ENCODE data around the gene TMTC1.
"Not testable (repeated sequence)": the region's sequence is repeated elsewhere in the genome, so short reads cannot be mapped to it uniquely, and the experiment has no call there.

Gene TMTC1

DNA sequence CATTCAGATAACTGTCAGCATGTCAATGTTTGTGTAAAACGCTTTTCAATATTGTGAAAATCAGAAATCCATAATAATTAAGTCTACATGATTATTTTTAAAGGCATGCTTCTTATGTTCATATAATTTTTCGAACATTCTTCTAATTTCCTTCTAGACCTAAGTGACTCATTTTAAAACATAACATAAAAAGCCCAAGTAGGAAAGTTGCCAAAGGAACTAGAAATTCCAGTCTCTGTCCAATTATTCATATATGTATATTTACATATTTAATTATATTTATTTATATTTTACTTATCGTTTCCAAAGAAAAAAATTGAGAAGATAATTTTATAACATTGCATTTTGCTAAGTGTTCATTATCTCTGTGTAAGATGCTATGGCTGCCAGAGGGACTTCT is 110.4 kb downstream of the TMTC1 start:
- no peak for DNase-seq (ENCODE audit: low read depth in 1 of 2, low spot score in 1 of 2)

DNA sequence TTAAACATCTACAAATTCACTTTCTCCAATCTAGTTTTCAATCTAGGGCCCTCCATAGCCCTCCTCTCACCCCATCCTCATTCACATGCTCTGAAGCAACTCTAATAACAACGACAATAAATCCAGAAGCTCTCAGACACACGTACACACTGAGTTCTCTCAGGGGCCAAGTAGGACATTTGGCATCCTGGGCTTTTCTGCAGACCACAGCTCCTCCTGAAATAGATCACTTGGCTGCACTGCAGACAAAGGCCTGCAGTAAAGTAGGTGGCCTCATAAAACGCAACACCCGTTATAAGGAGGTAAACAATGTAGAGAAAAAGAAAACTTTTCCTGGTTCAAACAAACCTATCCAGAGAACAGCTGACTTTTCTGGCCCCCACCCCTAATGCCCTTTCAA is 111.2 kb downstream of the TMTC1 start:
- DNase-seq (ENCODE audit: low read depth in 1 of 2, low spot score in 1 of 2): no peak

DNA sequence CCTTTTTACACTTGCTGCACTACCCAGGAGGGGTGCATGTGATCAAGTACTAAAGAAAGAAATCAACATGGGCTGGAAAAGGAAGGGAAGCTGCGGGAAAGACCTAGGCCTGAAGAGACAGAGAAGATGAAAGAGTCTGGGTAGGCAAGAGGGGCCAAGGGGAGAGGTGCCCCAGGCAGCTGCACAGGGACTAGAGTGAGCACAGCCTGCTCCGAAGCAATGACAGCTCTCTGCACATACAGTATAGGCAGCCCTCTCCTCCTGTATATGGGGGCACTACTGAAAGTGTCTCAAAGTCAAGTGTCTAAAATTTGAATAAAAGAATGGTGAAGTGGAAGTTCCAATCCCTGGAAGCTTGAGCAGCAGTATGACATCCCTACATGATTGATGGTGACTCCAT is 112.0 kb downstream of the TMTC1 start:
- DNase-seq (ENCODE audit: low read depth in 1 of 2, low spot score in 1 of 2): no peak

GRCh38 chr12:29667011-29667410 is 116.7 kb downstream of the TMTC1 start:
- no peak for DNase-seq (ENCODE audit: low read depth in 1 of 2, low spot score in 1 of 2)

- no peak for DNase-seq (ENCODE audit: low read depth in 1 of 2, low spot score in 1 of 2)
Observed at GRCh38 chr12:29665107-29665506, 118.6 kb downstream of the TMTC1 start.

DNA sequence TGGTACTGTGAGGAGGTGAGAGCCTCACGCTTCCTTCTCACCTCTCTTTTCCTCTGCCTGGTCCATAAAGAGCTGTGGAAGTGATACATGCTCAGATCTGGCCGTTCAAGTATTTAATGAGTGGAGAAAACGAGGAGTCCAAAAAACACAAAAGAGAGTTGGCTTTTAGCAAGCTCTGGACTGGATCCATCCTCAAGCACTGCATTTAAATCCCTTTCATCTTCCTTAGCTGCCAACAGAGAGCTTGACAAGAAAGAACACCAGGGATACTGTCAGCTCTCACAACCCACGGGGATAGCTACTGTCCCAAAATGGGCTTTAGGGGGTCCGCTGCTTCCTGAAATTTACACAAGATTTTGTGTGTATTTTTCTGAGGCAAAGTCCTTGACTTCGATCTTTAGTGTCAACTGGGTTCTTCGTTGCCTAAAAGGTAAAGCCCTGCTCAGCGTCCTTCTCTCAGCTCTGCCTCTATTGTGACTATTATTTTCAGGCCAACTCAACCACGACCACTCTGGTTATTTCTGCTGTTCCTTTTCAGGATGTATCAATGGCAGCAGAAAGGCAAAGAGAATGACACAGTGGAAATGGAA is 120.9 kb downstream of the TMTC1 start:
- DNase-seq (ENCODE audit: low read depth in 1 of 2, low spot score in 1 of 2): no peak

- DNase-seq (ENCODE audit: low read depth in 1 of 2, low spot score in 1 of 2): no peak
Observed at GRCh38 chr12:29660847-29661246, 122.9 kb downstream of the TMTC1 start.

GRCh38 chr12:29656762-29657538 is 126.8 kb downstream of the TMTC1 start:
- DNase-seq (ENCODE audit: low read depth in 1 of 2, low spot score in 1 of 2): no peak

DNA sequence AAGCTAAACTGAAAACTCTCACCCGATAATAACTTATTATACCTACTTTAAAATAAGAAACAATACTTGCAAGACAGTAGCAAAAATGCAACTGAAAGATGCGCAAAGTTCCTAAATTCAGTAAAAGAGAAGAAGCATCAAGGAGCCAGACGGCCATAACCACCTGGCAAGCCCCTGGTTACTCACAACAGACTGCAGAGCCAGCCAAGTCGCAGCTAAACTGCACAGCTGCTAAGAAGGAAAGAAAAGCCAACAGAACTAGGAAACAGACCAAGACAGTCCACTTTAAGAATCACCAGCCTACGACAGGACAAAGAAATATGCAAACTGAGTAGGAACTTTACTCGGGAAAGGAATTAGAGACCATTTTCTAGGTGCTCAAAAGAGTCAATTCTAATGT is 127.9 kb downstream of the TMTC1 start:
- no peak for DNase-seq (ENCODE audit: low read depth in 1 of 2, low spot score in 1 of 2)

DNA sequence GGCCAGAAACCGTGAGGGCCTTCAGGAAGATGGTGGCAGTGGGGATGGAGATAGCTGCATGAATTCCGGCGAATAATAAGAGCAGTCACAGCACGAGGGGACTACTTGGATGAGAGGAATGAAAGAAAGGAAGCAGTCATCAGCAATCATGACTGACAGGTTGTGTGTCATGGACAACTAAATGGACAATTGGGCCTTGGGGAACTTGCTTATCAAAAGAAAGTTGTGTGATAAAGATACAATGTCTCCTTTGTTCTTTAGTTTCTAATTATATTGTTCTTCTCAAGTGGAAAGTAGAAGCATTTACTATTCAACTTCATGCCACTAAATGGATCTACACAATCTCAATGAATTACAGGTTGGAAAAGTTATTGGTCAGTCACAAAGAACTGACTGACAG is 130.5 kb downstream of the TMTC1 start:
- DNase-seq (ENCODE audit: low read depth in 1 of 2, low spot score in 1 of 2): no peak

DNA sequence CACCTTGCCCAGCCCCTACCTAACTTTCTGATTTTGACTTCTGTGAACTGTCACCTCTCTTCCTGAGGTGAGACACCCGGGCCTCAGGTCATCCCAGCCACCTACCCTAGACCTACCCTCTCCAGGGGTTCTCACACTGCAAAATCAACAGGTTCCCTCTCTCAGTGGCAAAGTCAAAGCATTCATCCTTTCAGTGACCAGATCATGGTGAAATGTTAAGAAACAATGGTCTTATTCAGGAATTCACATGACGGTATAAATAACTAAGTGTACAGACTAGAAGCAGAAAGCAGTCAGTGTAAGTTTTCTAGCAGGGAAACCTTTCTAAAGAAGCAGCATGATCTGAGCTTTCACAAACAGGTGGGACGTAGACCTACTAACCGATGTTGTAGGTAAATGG is 133.4 kb downstream of the TMTC1 start:
- no peak for DNase-seq (ENCODE audit: low read depth in 1 of 2, low spot score in 1 of 2)

- no peak for DNase-seq (ENCODE audit: low read depth in 1 of 2, low spot score in 1 of 2)
Observed at GRCh38 chr12:29649722-29650121, 134.0 kb downstream of the TMTC1 start.

GRCh38 chr12:29644536-29645162 is 139.1 kb downstream of the TMTC1 start:
- DNase-seq (ENCODE audit: low read depth in 1 of 2, low spot score in 1 of 2): no peak

DNA sequence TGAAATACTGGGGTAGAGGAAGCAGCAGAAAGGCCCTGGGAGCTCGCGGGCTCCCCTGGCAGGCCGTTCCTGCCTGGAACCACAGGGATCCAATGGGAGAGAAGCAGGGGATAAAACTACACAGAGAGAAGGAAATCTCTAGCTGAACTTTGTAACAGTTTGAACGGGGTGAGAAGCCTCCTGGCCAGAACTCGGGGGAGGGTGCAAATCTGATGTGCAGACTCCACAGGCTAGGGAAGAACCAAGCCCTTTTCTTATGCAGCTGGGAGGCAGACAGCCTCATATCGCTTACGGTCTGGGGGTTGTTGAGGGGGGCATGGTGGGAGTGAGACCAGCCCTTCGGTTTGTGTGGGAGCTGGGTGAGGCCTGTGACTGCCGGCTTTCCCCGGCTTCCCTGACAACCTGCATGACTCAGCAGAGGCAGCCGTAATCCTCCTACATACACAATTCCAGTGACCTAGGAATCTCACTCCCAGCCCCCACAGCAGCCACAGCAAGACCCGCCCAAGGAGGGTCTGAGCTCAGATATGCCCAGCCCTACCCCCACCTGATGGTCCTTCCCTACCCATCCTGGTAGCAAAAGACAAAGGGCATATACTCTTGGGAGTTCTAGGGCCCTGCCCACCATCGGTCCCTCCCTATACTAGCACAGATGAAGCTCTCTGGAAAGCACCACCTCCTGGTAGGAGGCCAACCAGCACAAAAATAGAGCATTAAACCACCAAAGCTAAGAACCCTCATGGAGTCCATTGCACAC is 143.0 kb downstream of the TMTC1 start:
- DNase-seq (ENCODE audit: low read depth in 1 of 2, low spot score in 1 of 2): no peak

GRCh38 chr12:29639893-29640495 is 143.7 kb downstream of the TMTC1 start:
- DNase-seq (ENCODE audit: low read depth in 1 of 2, low spot score in 1 of 2): no peak

DNA sequence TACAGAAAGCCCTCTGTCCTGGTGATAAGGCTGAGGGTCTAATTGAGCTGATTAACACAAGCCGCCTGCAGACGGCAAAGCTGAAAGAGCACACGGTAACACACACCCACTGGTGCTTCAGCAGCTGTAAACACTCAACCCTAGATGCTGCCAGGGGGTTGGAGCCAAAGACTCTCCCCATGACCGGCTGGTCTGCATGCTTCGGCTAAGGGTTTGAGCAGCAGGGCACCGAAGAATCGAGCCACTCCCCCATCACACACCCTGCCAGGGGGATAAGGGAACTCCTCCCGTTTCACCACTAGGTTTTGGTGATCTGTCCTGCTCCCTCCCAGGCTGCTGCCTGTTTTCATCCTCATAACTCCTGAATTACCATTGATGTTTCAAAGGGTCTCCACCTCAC is 145.2 kb downstream of the TMTC1 start:
- no peak for DNase-seq (ENCODE audit: low read depth in 1 of 2, low spot score in 1 of 2)

- no peak for DNase-seq (ENCODE audit: low read depth in 1 of 2, low spot score in 1 of 2)
Observed at GRCh38 chr12:29634057-29634456, 149.7 kb downstream of the TMTC1 start.

DNA sequence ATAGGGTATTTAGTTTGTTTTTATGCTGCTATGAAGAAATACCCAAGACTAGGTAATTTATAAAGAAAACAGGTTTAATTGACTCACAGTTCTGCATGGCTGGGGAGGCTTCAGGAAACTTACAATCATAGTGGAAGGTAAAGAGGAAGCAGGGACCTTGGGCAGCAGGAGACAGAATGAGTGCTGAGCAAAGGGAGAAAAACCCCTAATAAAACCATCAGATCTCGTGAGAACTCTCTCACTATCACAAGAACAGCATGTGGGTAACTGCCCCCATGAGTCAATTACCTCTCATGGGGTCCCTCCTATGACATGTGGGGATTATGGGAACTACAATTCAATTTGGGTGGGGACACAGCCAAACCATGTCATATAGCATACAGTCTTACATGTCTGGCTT is 153.6 kb downstream of the TMTC1 start:
- DNase-seq (ENCODE audit: low read depth in 1 of 2, low spot score in 1 of 2): not testable (repeated sequence)

DNA sequence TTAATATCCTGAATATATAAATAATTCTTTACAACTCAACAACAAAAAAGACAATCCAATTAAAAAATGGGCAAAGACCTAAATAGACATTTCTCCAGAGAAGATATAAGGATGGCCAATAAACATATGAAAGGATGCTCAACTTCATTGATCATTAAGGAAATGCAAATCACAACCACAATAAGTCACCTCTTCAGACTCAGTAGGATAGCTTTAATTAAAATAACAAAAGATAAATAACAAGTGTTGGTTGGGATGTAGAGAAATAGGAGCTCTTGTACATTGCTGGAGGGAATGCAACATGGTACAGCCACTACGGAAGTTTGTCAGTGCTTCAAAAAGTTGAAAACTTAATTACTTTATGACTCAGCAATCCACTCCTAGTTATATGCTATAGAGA is 156.5 kb downstream of the TMTC1 start:
- DNase-seq (ENCODE audit: low read depth in 1 of 2, low spot score in 1 of 2): no peak

DNA sequence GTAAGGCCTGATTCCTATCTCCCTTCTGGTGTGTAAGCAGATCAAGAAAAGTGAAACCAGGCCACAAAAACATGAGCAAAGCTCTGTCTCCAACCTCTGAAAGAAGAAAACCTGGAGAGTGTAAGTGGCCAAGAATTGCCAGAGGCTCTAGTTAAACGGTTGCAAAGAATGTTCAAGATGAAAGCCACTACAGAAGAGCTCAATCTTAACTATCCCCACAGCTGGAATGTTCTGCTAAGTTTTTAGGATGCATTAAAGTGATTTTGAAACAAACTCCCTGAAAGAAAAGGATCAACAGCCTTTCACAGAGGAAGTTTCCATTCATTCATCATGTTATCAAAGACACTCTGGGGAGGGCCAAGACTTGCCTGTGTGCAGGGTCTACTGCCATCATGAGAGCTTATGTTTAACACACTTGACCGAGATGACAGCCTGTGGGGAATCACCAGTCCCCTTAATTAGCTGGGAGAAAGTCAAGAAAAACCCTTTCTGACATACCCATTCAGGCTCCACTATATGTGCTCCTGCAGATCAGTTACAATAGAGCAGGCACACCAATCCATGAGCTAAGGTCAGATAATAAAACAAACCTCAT is 158.3 kb downstream of the TMTC1 start:
- no peak for DNase-seq (ENCODE audit: low read depth in 1 of 2, low spot score in 1 of 2)

DNA sequence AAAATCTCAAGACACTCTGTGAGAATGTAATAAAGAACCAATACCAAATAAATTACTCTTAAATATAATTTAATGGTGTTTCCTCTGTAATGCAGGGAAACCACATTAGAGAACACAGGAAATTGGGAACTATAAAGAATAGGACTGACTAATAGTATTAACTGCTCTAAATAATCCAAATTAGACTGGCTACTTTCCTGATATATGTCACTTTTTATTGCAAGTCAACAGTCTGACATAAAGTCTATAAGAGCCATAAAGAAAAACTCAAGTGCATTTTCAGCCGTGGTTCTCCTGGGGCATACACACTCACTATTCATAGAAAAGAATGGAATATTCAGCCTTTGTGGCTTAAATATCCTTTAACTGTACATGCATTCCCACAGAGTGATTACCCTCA is 161.5 kb downstream of the TMTC1 start:
- no peak for DNase-seq (ENCODE audit: low read depth in 1 of 2, low spot score in 1 of 2)
